Measurements from ENCODE around the gene ARAP3.

DNA sequence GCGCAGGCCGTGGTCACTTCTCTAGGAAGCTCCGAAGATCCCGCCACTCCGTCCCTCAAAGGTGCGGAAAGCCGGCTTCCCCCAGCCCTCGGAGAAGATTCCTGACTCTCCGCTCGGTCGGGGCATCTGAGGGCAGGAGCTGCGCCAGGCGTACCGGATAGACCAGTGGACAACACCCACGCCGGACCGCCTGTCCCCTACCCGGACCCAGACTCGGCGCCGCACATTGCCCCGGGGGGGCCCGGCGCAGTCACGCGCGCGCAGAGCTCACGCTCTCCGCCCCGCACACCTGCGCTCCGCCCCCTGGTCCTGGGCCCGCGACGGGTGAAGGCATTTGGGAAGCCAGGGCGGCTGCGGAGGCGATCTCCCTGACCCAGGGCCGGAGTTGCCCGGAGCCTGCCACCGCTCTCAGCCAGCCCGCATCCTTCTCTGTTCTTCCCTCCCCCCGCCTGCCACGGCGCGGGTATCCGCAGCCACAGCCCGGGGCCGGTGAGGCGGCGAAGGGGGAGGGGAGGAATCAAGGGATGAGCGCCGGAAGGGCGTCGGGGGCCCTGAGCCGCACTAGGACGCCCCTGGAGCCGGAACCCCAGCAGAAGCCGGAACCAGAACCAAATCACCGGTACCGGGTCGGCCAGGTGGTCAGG is 44.8 kb downstream of the ARAP3 start:
- TF ChIP-seq, protein P1, sequence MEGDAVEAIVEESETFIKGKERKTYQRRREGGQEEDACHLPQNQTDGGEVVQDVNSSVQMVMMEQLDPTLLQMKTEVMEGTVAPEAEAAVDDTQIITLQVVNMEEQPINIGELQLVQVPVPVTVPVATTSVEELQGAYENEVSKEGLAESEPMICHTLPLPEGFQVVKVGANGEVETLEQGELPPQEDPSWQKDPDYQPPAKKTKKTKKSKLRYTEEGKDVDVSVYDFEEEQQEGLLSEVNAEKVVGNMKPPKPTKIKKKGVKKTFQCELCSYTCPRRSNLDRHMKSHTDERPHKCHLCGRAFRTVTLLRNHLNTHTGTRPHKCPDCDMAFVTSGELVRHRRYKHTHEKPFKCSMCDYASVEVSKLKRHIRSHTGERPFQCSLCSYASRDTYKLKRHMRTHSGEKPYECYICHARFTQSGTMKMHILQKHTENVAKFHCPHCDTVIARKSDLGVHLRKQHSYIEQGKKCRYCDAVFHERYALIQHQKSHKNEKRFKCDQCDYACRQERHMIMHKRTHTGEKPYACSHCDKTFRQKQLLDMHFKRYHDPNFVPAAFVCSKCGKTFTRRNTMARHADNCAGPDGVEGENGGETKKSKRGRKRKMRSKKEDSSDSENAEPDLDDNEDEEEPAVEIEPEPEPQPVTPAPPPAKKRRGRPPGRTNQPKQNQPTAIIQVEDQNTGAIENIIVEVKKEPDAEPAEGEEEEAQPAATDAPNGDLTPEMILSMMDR (IDR thresholded peaks at IDR 0.05) = no peak
- no peak for TF ChIP-seq POLR2A (IDR thresholded peaks at IDR 0.05)
